ENCODE data around the gene CCDC51. TPM values are rescaled to one million over a fixed set of nuclear protein-coding genes. Genes with fewer than 3 reads are reported as not detected.

CCDC51 gene
- total and polyA plus RNA-seq, 7 donors = 9.4 to 22.5 (median 13.3) TPM

DNA sequence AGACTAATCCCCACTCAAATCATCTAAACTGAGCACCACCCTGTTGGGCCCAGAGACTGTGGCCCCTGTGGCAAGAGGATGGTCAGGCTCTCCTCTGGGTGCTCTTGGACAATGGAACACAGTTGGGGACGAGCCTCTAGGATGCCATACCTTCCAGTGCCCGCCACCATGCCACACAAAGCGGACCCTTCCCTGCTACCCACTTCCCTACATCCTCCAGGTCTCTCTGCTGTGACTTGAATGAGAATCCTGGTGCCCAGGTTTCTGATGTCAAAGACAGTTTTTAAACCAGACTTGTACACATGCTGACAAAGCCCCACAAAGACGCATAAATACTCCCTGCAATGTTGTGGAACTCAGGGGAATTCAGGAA is 4.7 kb downstream of the CCDC51 start:
- intact Hi-C loops (cut with DNase I) = loop anchor here (1.0 to 10.0 kb wide), 3 partner anchors 34 to 240 kb away; no protein-coding TSS in a partner anchor
- Histone ChIP-seq H3K36me3 (peaks cover 0 to 19% (median 6%) of the 10 kb centered on the region in 4 donors), H3K4me3 (no peak overlapping the region), H3K27ac (peak overlapping the region; percentile 68 to 96 (median 93)), H3K4me1 (peaks cover 0 to 44% (median 24%) of the 10 kb centered on the region in 4 donors), H3K9me3 (no peaks in the 10 kb centered on the region), H3K27me3 (no peaks in the 10 kb centered on the region)
- WGBS, 2 donors = 91 to 94% methylated on average over 4 of the region's 4 CpGs
- TF ChIP-seq CTCF (IDR thresholded peaks at IDR 0.05) (no peak), POLR2A (IDR thresholded peaks at IDR 0.05) (no peak), EP300 (IDR thresholded peaks at IDR 0.05) (no peak), POLR2AphosphoS5 (IDR thresholded peaks at IDR 0.05) (no peak)
- DNase-seq = peak; percentile 57

- Histone ChIP-seq H3K4me3 (no peak overlapping the region), H3K4me1 (peaks cover 0 to 48% (median 29%) of the 10 kb centered on the region in 4 donors), H3K27me3 (no peaks in the 10 kb centered on the region), H3K9me3 (no peaks in the 10 kb centered on the region), H3K36me3 (peaks cover 0 to 19% (median 6%) of the 10 kb centered on the region in 4 donors), H3K27ac (peak overlapping the region; percentile 68 to 96 (median 93))
- no peak for TF ChIP-seq POLR2AphosphoS5 (IDR thresholded peaks at IDR 0.05)
- no peak for TF ChIP-seq EP300 (IDR thresholded peaks at IDR 0.05)
- no peak for TF ChIP-seq POLR2A (IDR thresholded peaks at IDR 0.05)
- TF ChIP-seq CTCF (IDR thresholded peaks at IDR 0.05) = no peak
- peak; percentile 61 for DNase-seq
- intact Hi-C loops (cut with DNase I) = loop anchor here (1.0 to 10.0 kb wide), 3 partner anchors 33 to 240 kb away; no protein-coding TSS in a partner anchor
- 58 to 72% methylated on average over 15 of the region's 15 CpGs for WGBS, 2 donors
Observed at GRCh38 chr3:48434591-48435222, 5.2 kb downstream of the CCDC51 start.

- no peak overlapping the region for H3K4me3 ChIP-seq
- peaks cover 0 to 37% (median 25%) of the 10 kb centered on the region in 4 donors for H3K4me1 ChIP-seq
- 40 to 75% methylated on average over 12 of the region's 12 CpGs for WGBS, 2 donors
- intact Hi-C loops (cut with DNase I) = loop anchor here (10.0 kb wide), 1 partner anchor 239 kb away; no protein-coding TSS in a partner anchor
- no peaks in the 10 kb centered on the region for H3K9me3 ChIP-seq
- TF ChIP-seq CTCF (IDR thresholded peaks at IDR 0.05) = no peak
- peak in 1 of 4 donors; percentile 22 for TF ChIP-seq POLR2AphosphoS5 (IDR thresholded peaks at IDR 0.05)
- peak overlapping the region; percentile 68 to 96 (median 93) for H3K27ac ChIP-seq
- H3K27me3 ChIP-seq = no peaks in the 10 kb centered on the region
- peak; percentile 80 for DNase-seq
- H3K36me3 ChIP-seq = peaks cover 0 to 19% (median 6%) of the 10 kb centered on the region in 4 donors
Observed at GRCh38 chr3:48433472-48434118, 6.3 kb downstream of the CCDC51 start.

- Histone ChIP-seq H3K27ac (peak overlapping the region; percentile 68 to 96 (median 93)), H3K27me3 (no peaks in the 10 kb centered on the region), H3K4me3 (no peak overlapping the region), H3K36me3 (peaks cover 0 to 19% (median 6%) of the 10 kb centered on the region in 4 donors), H3K9me3 (no peaks in the 10 kb centered on the region), H3K4me1 (peaks cover 0 to 46% (median 33%) of the 10 kb centered on the region in 4 donors)
- no peak for TF ChIP-seq EP300 (IDR thresholded peaks at IDR 0.05)
- TF ChIP-seq POLR2AphosphoS5 (IDR thresholded peaks at IDR 0.05) = no peak
- no peak for TF ChIP-seq CTCF (IDR thresholded peaks at IDR 0.05)
- TF ChIP-seq POLR2A (IDR thresholded peaks at IDR 0.05) = no peak
- 84 to 88% methylated on average over 16 of the region's 16 CpGs for WGBS, 2 donors
- DNase-seq = peak; percentile 59
- intact Hi-C loops (cut with DNase I) = loop anchor here (10.0 kb wide), 1 partner anchor 238 kb away; no protein-coding TSS in a partner anchor
Observed at GRCh38 chr3:48432411-48433371, 7.2 kb downstream of the CCDC51 start.
